ENCODE results near the gene ZNF426. TPM values are rescaled to one million over a fixed set of nuclear protein-coding genes. Genes with fewer than 3 reads are reported as not detected.

ZNF426 gene
- total RNA-seq: 16.0 and 23.2 TPM in 2 replicates

GRCh38 chr19:9538183-9539058 is at the start of gene ZNF426:
TSS of gene ZNF426 (minus strand) at chr19:9538645. CDS start at chr19:9536232, 2,413 bp downstream.

GRCh38 chr19:9584073-9584833 is 45.8 kb upstream of the ZNF426 start, which contains the start of gene ZNF121:
TSS of gene ZNF121 (minus strand) at chr19:9584504. CDS start at chr19:9568097, 16,407 bp downstream.

GRCh38 chr19:9498183-9498902 is 40.1 kb downstream of the ZNF426 start, which contains the start of gene ZNF560:
TSS of gene ZNF560 (minus strand) at chr19:9498616. CDS start at chr19:9475313, 23,303 bp downstream.

Other genes starting within 250 kb of the ZNF426 start
- gene ZNF699, start 228.8 kb downstream of the ZNF426 start, total RNA-seq: 9.2 and 16.2 TPM in 2 replicates
- 8.5 and 10.0 TPM in 2 replicates for gene ZNF559, start 214.5 kb downstream of the ZNF426 start, total RNA-seq
- gene ZNF177, start 175.6 kb downstream of the ZNF426 start, total RNA-seq: 0.43 and 0.88 TPM in 2 replicates
- gene ZNF266, start 103.1 kb downstream of the ZNF426 start, total RNA-seq: 5.3 and 12.9 TPM in 2 replicates
- gene ZNF560, start 40.0 kb downstream of the ZNF426 start, total RNA-seq: 2.8 and 4.4 TPM in 2 replicates
- gene ZNF121, start 45.9 kb upstream of the ZNF426 start, total RNA-seq: 26.5 and 50.3 TPM in 2 replicates
- 35.6 and 40.5 TPM in 2 replicates for gene ZNF561, start 82.6 kb upstream of the ZNF426 start, total RNA-seq
- gene ZNF562, start 136.5 kb upstream of the ZNF426 start, total RNA-seq: 20.1 and 39.5 TPM in 2 replicates
- gene ZNF846, start 230.1 kb upstream of the ZNF426 start, total RNA-seq: 4.8 and 7.7 TPM in 2 replicates